Adrenal gland (tissue), 12 donors: Measurements from ENCODE around the gene SPAG7. TPM values are rescaled to one million over a fixed set of nuclear protein-coding genes. Genes with fewer than 3 reads are reported as not detected.

ENCODE experiments used
- microRNA-seq, 3 donors: library from miRNA; unstranded; fragments of <30 nt; microRNA quantifications; one replicate each; pipeline ENCODE4, GENCODE V29; 2017 to 2020
- polyA plus RNA-seq, 3 donors: library from polyadenylated mRNA; stranded (reverse); fragments of 200-250 nt in 2 of 3; fragments of 350-450 nt in 1 of 3; fragmentation: Illumina TruSeq in 1 of 3; extraction: RNeasy Lipid Tissue Mini Kit (QIAGEN cat#74804) in 1 of 3; gene quantifications; one replicate each; pipeline ENCODE4 v1.2.3, GENCODE V29; 2013 to 2014
- small RNA-seq, 2 donors: library from RNA; depleted of rRNA; stranded (forward); fragments of <200 nt; gene quantifications; one replicate each; pipeline ENCODE3, GENCODE V24; 2016
- total RNA-seq, 9 donors: library from RNA; depleted of rRNA in 4 of 9; stranded (reverse); fragments of >200 nt in 4 of 9; fragments of 120-200 nt in 1 of 9; fragmentation: NEBNext Ultra II Directional in 1 of 9; extraction: Animal tissue kit (Norgen Biotek cat#: 25700) in 1 of 9; gene quantifications; one replicate each; pipeline versions ENCODE4 v1.1.0 to v1.2.4, GENCODE V29; 2013 to 2023
- donor health status: healthy with polysubstance abuse.
- donor health status: Bipolar disorder and iron deficiency.
- donor health status: DM: yes; HTN: yes; CAD: no.
- donor health status: DM: no; HTN: no; CAD: no.
- donor health status: DM: no; HTN: no; CAD: no.
- donor health status: DM: yes; HTN: yes; CAD: no.

Gene SPAG7
- total and polyA plus RNA-seq, 12 donors: 44.3 to 120 (median 73.5) TPM

Small RNA genes lying within 50 kb of the gene (microRNA-seq; reads per million reads assigned to microRNA genes)
- gene MIR6864: 0 reads per million in 3 donors
- 0.76 to 0.89 (median 0.85) reads per million in 3 donors for gene MIR6865

Small RNA genes lying within 50 kb of the gene (small RNA-seq; reads per million reads assigned to genes)
- gene MIR6864: 0 to 0.12 reads per million in 2 donors
- 0 reads per million in 2 donors for gene MIR6865

Other genes starting within 250 kb of the SPAG7 start
- gene MED11, start 236.4 kb downstream of the SPAG7 start, total RNA-seq: 10 to 100 TPM; 27.4 to 63.9 (median 45.0) TPM
- gene MED11, start 236.4 kb downstream of the SPAG7 start, polyA plus RNA-seq: 10 to 100 TPM; 53.7 to 80.5 (median 70.1) TPM
- 1 to 10 TPM in 6 of 9 donors, under 1 TPM in 3; 0.18 to 3.2 (median 1.5) TPM for gene ZMYND15, start 228.0 kb downstream of the SPAG7 start, total RNA-seq
- 1 to 10 TPM in 2 of 3 donors, under 1 TPM in 1; 0.93 to 8.4 (median 3.3) TPM for gene ZMYND15, start 228.0 kb downstream of the SPAG7 start, polyA plus RNA-seq
- gene CXCL16, start 227.9 kb downstream of the SPAG7 start, total RNA-seq: 10 to 100 TPM in 8 of 9 donors, 1 to 10 TPM in 1; 2.4 to 50.1 (median 38.2) TPM
- gene CXCL16, start 227.9 kb downstream of the SPAG7 start, polyA plus RNA-seq: 10 to 100 TPM; 19.3 to 45.9 (median 28.8) TPM
- gene TM4SF5, start 195.9 kb downstream of the SPAG7 start, total RNA-seq: under 1 TPM in 2 of 9 donors, not detected in 7; 0.32 to 0.55 TPM
- gene TM4SF5, start 195.9 kb downstream of the SPAG7 start, polyA plus RNA-seq: under 1 TPM in 1 of 3 donors, not detected in 2; 0.17 TPM
- 1 to 10 TPM in 8 of 9 donors, under 1 TPM in 1; 0.50 to 6.9 (median 4.2) TPM for gene VMO1, start 181.5 kb downstream of the SPAG7 start, total RNA-seq
- 1 to 10 TPM in 2 of 3 donors, not detected in 1; 5.1 to 9.6 TPM for gene VMO1, start 181.5 kb downstream of the SPAG7 start, polyA plus RNA-seq
- gene GLTPD2, start 178.9 kb downstream of the SPAG7 start, total RNA-seq: not detected
- gene GLTPD2, start 178.9 kb downstream of the SPAG7 start, polyA plus RNA-seq: not detected
- gene PSMB6, start 171.7 kb downstream of the SPAG7 start, total RNA-seq: 100 to 1,000 TPM; 112 to 281 (median 150) TPM
- 100 to 1,000 TPM in 2 of 3 donors, 10 to 100 TPM in 1; 70.5 to 227 (median 138) TPM for gene PSMB6, start 171.7 kb downstream of the SPAG7 start, polyA plus RNA-seq
- 10 to 100 TPM in 7 of 9 donors, 1 to 10 TPM in 2; 5.9 to 27.1 (median 16.4) TPM for gene PLD2, start 160.7 kb downstream of the SPAG7 start, total RNA-seq
- gene PLD2, start 160.7 kb downstream of the SPAG7 start, polyA plus RNA-seq: 10 to 100 TPM in 2 of 3 donors, 1 to 10 TPM in 1; 4.1 to 34.8 (median 19.5) TPM
- 100 to 1,000 TPM in 1 of 9 donors, 10 to 100 TPM in 8; 21.5 to 130 (median 51.7) TPM for gene MINK1, start 134.5 kb downstream of the SPAG7 start, total RNA-seq
- 100 to 1,000 TPM in 1 of 3 donors, 10 to 100 TPM in 2; 35.1 to 135 (median 41.0) TPM for gene MINK1, start 134.5 kb downstream of the SPAG7 start, polyA plus RNA-seq
- gene C17orf107, start 68.3 kb downstream of the SPAG7 start, total RNA-seq: 1 to 10 TPM in 5 of 9 donors, under 1 TPM in 4; 0.71 to 4.2 (median 1.3) TPM
- gene C17orf107, start 68.3 kb downstream of the SPAG7 start, polyA plus RNA-seq: 1 to 10 TPM in 1 of 3 donors, under 1 TPM in 2; 0.42 to 1.1 (median 0.47) TPM
- 1 to 10 TPM in 2 of 9 donors, under 1 TPM in 5, not detected in 2; 0.30 to 7.2 (median 0.55) TPM for gene CHRNE, start 64.7 kb downstream of the SPAG7 start, total RNA-seq
- gene CHRNE, start 64.7 kb downstream of the SPAG7 start, polyA plus RNA-seq: under 1 TPM; 0.33 to 0.91 (median 0.56) TPM
- gene GP1BA, start 35.5 kb downstream of the SPAG7 start, total RNA-seq: under 1 TPM in 2 of 9 donors, not detected in 7; 0.08 to 0.17 TPM
- not detected for gene GP1BA, start 35.5 kb downstream of the SPAG7 start, polyA plus RNA-seq
- 10 to 100 TPM; 60.2 to 77.7 (median 68.0) TPM for gene SLC25A11, start 27.8 kb downstream of the SPAG7 start, total RNA-seq
- 10 to 100 TPM; 37.8 to 57.1 (median 40.3) TPM for gene SLC25A11, start 27.8 kb downstream of the SPAG7 start, polyA plus RNA-seq
- 100 to 1,000 TPM in 4 of 9 donors, 10 to 100 TPM in 5; 46.7 to 130 (median 88.8) TPM for gene RNF167, start 27.5 kb downstream of the SPAG7 start, total RNA-seq
- gene RNF167, start 27.5 kb downstream of the SPAG7 start, polyA plus RNA-seq: 100 to 1,000 TPM; 134 to 252 (median 240) TPM
- gene PFN1, start 19.3 kb downstream of the SPAG7 start, total RNA-seq: 1,000 to 10,000 TPM in 1 of 9 donors, 100 to 1,000 TPM in 8; 311 to 1,056 (median 451) TPM
- 100 to 1,000 TPM; 310 to 593 (median 390) TPM for gene PFN1, start 19.3 kb downstream of the SPAG7 start, polyA plus RNA-seq
- 10 to 100 TPM in 3 of 9 donors, 1 to 10 TPM in 6; 1.6 to 76.6 (median 4.7) TPM for gene ENO3, start 16.7 kb downstream of the SPAG7 start, total RNA-seq
- 10 to 100 TPM in 2 of 3 donors, 1 to 10 TPM in 1; 2.5 to 64.8 (median 22.0) TPM for gene ENO3, start 16.7 kb downstream of the SPAG7 start, polyA plus RNA-seq
- 10 to 100 TPM in 8 of 9 donors, 1 to 10 TPM in 1; 6.9 to 70.6 (median 22.7) TPM for gene CAMTA2, start 19.9 kb upstream of the SPAG7 start, total RNA-seq
- 100 to 1,000 TPM in 1 of 3 donors, 10 to 100 TPM in 2; 26.4 to 190 (median 93.4) TPM for gene CAMTA2, start 19.9 kb upstream of the SPAG7 start, polyA plus RNA-seq
- gene INCA1, start 29.7 kb upstream of the SPAG7 start, total RNA-seq: 1 to 10 TPM in 3 of 9 donors, under 1 TPM in 4, not detected in 2; 0.44 to 2.5 (median 0.98) TPM
- 1 to 10 TPM; 1.2 to 6.2 (median 3.0) TPM for gene INCA1, start 29.7 kb upstream of the SPAG7 start, polyA plus RNA-seq
- 10 to 100 TPM; 20.9 to 91.0 (median 61.9) TPM for gene KIF1C, start 30.1 kb upstream of the SPAG7 start, total RNA-seq
- gene KIF1C, start 30.1 kb upstream of the SPAG7 start, polyA plus RNA-seq: 10 to 100 TPM; 16.2 to 40.3 (median 36.9) TPM
- gene SLC52A1, start 67.6 kb upstream of the SPAG7 start, total RNA-seq: under 1 TPM in 1 of 9 donors, not detected in 8; 0.40 TPM
- gene SLC52A1, start 67.6 kb upstream of the SPAG7 start, polyA plus RNA-seq: under 1 TPM in 1 of 3 donors, not detected in 2; 0.24 TPM
- gene ZFP3, start 110.7 kb upstream of the SPAG7 start, total RNA-seq: 1 to 10 TPM; 2.9 to 6.9 (median 4.4) TPM
- gene ZFP3, start 110.7 kb upstream of the SPAG7 start, polyA plus RNA-seq: 1 to 10 TPM; 1.6 to 8.4 (median 1.8) TPM
- gene ZNF232, start 144.1 kb upstream of the SPAG7 start, total RNA-seq: 10 to 100 TPM in 1 of 9 donors, 1 to 10 TPM in 8; 3.6 to 10.3 (median 6.6) TPM
- gene ZNF232, start 144.1 kb upstream of the SPAG7 start, polyA plus RNA-seq: 10 to 100 TPM in 1 of 3 donors, 1 to 10 TPM in 2; 4.9 to 14.6 (median 7.1) TPM
- under 1 TPM in 6 of 9 donors, not detected in 3; 0.04 to 0.40 (median 0.15) TPM for gene USP6, start 148.2 kb upstream of the SPAG7 start, total RNA-seq
- under 1 TPM; 0.07 to 0.08 (median 0.07) TPM for gene USP6, start 148.2 kb upstream of the SPAG7 start, polyA plus RNA-seq
- 10 to 100 TPM in 1 of 9 donors, 1 to 10 TPM in 7, under 1 TPM in 1; 0.72 to 16.4 (median 5.6) TPM for gene ZNF594, start 224.1 kb upstream of the SPAG7 start, total RNA-seq
- 1 to 10 TPM; 1.1 to 4.9 (median 2.7) TPM for gene ZNF594, start 224.1 kb upstream of the SPAG7 start, polyA plus RNA-seq